Osteoblast (primary cell): ENCODE data around the gene MAPT. TPM values are rescaled to one million over a fixed set of nuclear protein-coding genes. Genes with fewer than 3 reads are reported as not detected.
A peak's percentile ranks its signal among the peaks of the same experiment; 100 is the strongest.
"Not testable (repeated sequence)": the region's sequence is repeated elsewhere in the genome, so short reads cannot be mapped to it uniquely, and the experiment has no call there.

Experiments
- DNase-seq: peaks from one replicate; pipeline ENCODE4 v3.0.0; 2011; ENCODE audit warnings: low spot score, mixed read lengths; ENCODE audit not compliant: insufficient read length; ENCODE audit errors: missing footprints
- H2AFZ ChIP-seq: 2 replicates; pipeline ENCODE4 v1.6.0; 2011; ENCODE audit warnings: mild to moderate bottlenecking, low read length
- H3K27ac ChIP-seq: 2 replicates; pipeline ENCODE4 v1.5.1; 2011; ENCODE audit warnings: mild to moderate bottlenecking, low read depth, low read length, moderate library complexity
- H3K27me3 ChIP-seq: 2 replicates; pipeline ENCODE4 v1.6.0; 2012; ENCODE audit warnings: mild to moderate bottlenecking, control low read depth, inconsistent platforms, low read length, moderate library complexity; ENCODE audit not compliant: insufficient read depth
- H3K36me3 ChIP-seq: 2 replicates; pipeline ENCODE4 v1.5.1; 2011; ENCODE audit warnings: mild to moderate bottlenecking, low read length, control low read depth, moderate library complexity; ENCODE audit not compliant: insufficient read depth
- H3K4me1 ChIP-seq: 2 replicates; pipeline ENCODE4 v1.5.1; 2011; ENCODE audit warnings: mild to moderate bottlenecking, low read length, control low read depth, moderate library complexity; ENCODE audit not compliant: insufficient read depth
- H3K4me2 ChIP-seq: 2 replicates; pipeline ENCODE4 v1.6.0; 2011; ENCODE audit warnings: mild to moderate bottlenecking, low read length; ENCODE audit not compliant: insufficient read depth
- H3K4me3 ChIP-seq: fragments of 200-600 bp; sonication (generic); 3 replicates; pipeline ENCODE4 v1.5.1; 2012; ENCODE audit warnings: mild to moderate bottlenecking, low read length, inconsistent platforms; ENCODE audit not compliant: insufficient read depth
- H3K79me2 ChIP-seq: 2 replicates; pipeline ENCODE4 v1.6.0; 2012; ENCODE audit warnings: mild to moderate bottlenecking, low read length, control low read depth, inconsistent platforms; ENCODE audit not compliant: insufficient read depth
- H3K9me3 ChIP-seq: 2 replicates; pipeline ENCODE4 v1.5.1; 2011; ENCODE audit warnings: low read depth, low read length, control low read depth
- H4K20me1 ChIP-seq: 2 replicates; pipeline ENCODE4 v1.6.0; 2012; ENCODE audit warnings: mild to moderate bottlenecking, low read length, control low read depth; ENCODE audit not compliant: insufficient read depth
- CTCF ChIP-seq: IDR thresholded peaks from 2 replicates; pipeline ENCODE4 v1.5.1; 2011; ENCODE audit warnings: mild to moderate bottlenecking, low read depth, low read length, moderate library complexity; ENCODE audit errors: extremely low read depth
- total RNA-seq: library from RNA; depleted of rRNA; stranded (reverse); fragments of >200 nt; gene quantifications from 2 replicates; pipeline ENCODE4 v1.2.3, GENCODE V29; 2012

Gene MAPT
- total RNA-seq, 1 donor, result 0.36 TPM

GRCh38 chr17:46003907-46004748 lies 109.8 kb downstream of the MAPT start:
- peak; percentile 64 for DNase-seq
- no peak overlapping the region for H3K4me2 ChIP-seq
- H4K20me1 ChIP-seq, result no peaks in the 10 kb centered on the region
- H2AFZ ChIP-seq, result peak overlapping the region; percentile 44
- no peaks in the 10 kb centered on the region for H3K36me3 ChIP-seq
- H3K9me3 ChIP-seq, result no peaks in the 10 kb centered on the region
- no peaks in the 10 kb centered on the region for H3K79me2 ChIP-seq
- peaks cover 3% of the 10 kb centered on the region for H3K4me1 ChIP-seq
- no peak overlapping the region for H3K4me3 ChIP-seq
- TF ChIP-seq CTCF, result no peak
- no peak overlapping the region for H3K27ac ChIP-seq
- H3K27me3 ChIP-seq, result no peaks in the 10 kb centered on the region

- DNase-seq, result peak; percentile 39
- H4K20me1 ChIP-seq, result not testable (repeated sequence)
Observed at GRCh38 chr17:46006082-46006481, 111.7 kb downstream of the MAPT start.

GRCh38 chr17:46007461-46007965 lies 113.2 kb downstream of the MAPT start:
- no peak for TF ChIP-seq CTCF
- Histone ChIP-seq H3K27me3 (peaks cover 5% of the 10 kb centered on the region), H3K27ac (no peak overlapping the region), H3K4me1 (peaks cover 3% of the 10 kb centered on the region), H2AFZ (no peak overlapping the region), H3K79me2 (no peaks in the 10 kb centered on the region), H3K9me3 (no peaks in the 10 kb centered on the region), H3K4me3 (no peak overlapping the region), H3K4me2 (no peak overlapping the region), H3K36me3 (no peaks in the 10 kb centered on the region), H4K20me1 (no peaks in the 10 kb centered on the region)
- DNase-seq, result no peak

More at GRCh38 chr17:46006082-46006481, 111.7 kb downstream of the MAPT start:
- not testable (repeated sequence) for H3K9me3 ChIP-seq, H3K36me3 ChIP-seq, H3K27me3 ChIP-seq, H3K4me2 ChIP-seq, H3K79me2 ChIP-seq, H3K27ac ChIP-seq, H3K4me1 ChIP-seq, H3K4me3 ChIP-seq, H2AFZ ChIP-seq

GRCh38 chr17:46008591-46008990 lies 114.2 kb downstream of the MAPT start:
- Histone ChIP-seq H3K36me3 (no peaks in the 10 kb centered on the region), H3K9me3 (no peaks in the 10 kb centered on the region), H3K27me3 (peaks cover 5% of the 10 kb centered on the region), H3K4me2 (no peak overlapping the region), H3K27ac (no peak overlapping the region), H3K4me1 (peaks cover 3% of the 10 kb centered on the region), H3K4me3 (no peak overlapping the region), H3K79me2 (no peaks in the 10 kb centered on the region), H2AFZ (no peak overlapping the region), H4K20me1 (no peaks in the 10 kb centered on the region)
- no peak for DNase-seq
- no peak for TF ChIP-seq CTCF
